NCI-H748 (cell line): ENCODE measurements around the gene GATAD2A.

Source experiments
- DNase-seq: peaks from one replicate; lab custom pipeline; 2025; ENCODE audit not compliant: unreplicated experiment; lab: John Stamatoyannopoulos, UW

GATAD2A gene

DNA sequence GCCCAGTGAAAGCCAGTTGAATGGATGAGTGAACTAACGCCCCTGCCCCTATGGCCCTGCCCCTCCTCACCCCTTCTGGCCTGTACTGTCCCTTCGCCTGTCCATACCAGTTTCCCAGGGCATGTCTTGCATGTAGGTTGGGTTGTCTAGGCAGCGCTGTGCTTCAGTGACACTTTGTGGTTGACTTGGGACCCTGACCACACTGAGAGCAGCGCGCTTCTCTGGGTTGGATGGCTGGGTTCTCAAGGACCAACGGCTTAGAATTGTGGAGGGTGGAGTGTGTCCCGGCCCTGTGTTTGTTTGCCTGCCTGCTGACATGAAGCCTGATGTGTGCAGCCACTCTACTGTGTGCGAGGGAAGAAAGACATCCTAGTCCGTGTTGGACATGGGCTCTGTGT is 15.8 kb downstream of the GATAD2A start:
- DNase-seq, result no peak

DNA sequence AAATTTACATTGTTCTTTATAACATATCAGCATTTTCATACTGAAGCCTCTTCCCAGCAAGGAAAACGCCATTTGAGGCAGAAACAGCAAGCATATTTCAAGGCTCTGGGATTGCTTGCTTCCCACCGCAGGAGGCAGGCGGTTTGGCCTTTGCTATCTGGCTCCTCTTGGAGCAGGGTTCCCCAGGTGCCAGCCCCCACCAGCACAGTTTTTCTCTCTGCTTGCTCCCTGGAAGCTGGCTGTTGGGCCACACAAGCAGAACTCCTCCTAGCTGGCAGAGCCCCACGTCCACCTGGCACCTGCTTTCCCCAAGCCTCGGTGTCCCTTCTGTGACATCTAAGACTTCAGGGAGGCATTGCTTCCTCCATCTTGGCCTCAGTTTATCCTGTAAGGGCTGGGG is 16.7 kb downstream of the GATAD2A start:
- no peak for DNase-seq

DNA sequence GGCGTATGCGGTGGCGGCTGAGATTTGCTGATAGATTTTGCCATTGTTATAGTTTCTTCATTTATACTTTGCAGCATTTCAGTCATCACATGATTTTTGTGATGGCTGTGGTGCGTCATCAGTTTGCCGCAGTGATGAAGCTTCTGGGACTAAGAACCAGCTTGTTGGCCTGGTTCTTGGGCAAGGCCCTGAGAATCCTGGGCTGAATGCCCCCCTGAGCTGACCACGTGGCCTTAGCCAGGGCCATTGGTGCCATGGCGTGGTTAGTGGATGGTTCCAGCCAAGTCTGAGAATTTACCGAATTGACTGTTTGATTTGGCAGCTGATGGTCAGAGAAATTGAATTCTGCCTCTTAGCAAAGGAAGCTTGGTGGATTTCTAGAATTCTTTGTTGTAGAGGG is 17.8 kb downstream of the GATAD2A start:
- no peak for DNase-seq

DNA sequence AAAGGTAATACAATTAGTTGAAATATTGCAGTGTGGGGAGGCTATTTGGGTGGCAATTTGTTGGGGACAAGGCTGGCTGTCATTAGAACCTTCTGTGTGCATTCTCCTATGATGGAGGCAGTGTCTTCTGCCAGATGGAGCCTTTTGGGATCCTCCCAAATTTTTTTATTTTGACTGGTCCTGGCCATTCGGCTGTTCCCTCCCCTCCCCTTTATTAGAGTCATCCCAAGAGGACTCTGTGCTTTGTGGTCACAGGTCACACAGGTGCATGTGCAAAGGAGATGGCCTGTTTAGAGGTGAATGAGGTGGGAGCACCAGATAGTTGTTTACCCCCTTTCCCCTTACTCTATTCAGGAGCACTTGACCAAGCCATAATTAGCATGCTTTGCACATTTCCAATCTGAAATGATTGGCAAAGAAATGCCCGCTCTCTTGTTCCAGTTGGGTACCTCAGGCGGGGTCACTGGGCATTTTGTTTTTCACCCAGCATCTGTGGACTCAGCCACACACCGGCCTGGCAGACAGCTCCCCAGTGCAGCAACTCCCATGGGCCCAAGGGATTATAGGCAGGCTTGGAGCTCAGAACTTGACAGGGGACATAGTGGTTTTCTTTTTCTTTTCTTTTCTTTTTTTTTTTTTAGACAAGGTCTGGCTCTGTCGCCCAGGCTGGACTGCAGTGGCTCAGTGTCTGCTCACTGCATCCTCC is 19.8 kb downstream of the GATAD2A start:
- no peak for DNase-seq

DNA sequence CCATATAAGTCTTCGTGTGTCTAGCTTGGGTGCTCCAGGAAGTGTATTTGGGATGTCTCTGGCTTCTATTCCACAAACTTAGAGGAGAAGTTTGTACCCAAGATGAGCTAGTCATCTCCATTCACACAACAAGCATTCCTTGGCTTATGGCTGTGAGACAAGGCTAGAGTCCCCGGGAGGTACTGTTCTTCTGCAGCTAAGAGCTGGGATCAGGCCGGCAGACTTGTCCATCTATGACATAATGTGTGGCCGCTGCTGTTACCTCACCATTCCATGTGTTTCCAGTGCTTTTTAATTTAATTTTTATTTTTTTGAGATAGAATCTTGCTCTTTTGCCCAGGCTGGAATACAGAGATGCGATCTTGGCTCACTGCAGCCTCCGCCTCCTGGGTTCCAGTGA is 20.7 kb downstream of the GATAD2A start:
- DNase-seq, result no peak

DNA sequence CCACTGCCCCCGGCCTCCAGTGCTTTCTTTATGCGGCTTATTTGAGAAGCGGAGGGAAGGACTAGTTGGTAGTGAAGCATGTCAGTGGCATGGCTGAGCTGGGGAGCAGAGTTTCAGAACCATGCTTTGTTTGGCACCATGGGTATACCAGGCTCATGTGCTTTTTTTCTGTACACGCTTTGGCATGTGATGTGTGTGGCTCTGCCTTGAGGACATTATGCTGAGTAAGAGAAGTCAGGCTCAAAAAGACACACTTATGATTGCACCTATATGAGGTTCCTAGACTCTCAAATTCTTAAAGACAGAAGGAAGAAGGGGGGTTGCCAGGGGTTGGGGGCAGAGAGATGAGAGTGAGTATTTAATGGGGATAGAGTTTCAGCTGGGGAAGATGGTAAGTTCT is 21.3 kb downstream of the GATAD2A start:
- DNase-seq, result no peak

DNA sequence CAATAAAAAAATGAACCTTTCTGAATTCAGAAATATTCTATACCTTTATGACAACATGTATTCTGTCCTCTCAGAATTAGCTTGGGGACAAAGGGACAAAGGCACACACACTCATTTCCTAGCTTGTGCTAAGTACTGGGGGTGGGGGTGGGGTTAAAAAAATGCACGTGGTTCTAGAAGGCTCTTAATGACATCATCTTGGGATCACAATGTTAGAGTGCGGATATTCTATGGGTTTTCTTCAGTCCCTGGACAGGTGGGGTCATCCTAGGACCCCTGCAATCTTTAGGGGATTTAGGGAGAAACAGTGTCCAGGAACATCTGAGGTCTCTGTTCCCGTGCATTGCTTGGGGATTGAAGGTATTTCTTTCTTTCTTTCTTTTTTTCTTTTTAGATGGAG is 21.8 kb downstream of the GATAD2A start:
- no peak for DNase-seq

DNA sequence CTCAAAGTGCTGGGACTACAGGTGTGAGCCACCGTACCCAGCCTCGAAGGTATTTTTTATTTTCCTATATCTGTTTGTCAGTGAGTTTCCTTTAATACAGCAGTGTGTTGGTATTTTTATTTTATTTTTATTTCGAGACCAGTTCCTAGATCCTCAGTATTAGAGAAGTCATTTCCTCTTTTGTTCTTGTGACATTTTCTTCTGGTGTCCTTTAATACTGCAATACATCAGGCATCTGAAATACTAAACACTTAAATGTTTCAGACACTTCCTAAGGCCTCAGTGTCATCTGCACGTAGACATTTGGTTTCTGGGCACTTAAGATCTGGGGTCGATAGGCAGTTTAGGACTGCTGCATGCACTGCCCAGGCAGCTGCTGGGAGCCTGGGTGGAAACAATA is 22.5 kb downstream of the GATAD2A start:
- DNase-seq, result no peak

DNA sequence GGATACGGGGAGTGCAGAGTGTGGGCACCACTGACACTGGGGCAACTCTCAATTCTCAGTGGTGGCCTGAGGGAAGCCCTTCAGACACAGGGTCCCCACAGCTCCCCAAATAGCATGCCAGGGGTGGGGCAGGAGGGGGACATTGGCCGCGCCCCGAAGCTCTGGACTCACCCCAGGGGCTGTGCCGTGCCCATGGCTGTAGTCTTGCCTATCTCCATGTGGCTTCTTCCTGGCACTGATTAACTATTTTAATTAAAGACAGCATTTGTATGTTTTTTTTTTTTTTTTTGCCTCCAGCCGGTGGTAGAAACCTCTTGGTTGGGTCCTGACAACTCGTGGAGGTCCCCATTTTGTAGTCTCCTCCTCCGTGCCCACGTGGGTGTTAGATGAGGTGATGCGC is 23.3 kb downstream of the GATAD2A start:
- no peak for DNase-seq

DNA sequence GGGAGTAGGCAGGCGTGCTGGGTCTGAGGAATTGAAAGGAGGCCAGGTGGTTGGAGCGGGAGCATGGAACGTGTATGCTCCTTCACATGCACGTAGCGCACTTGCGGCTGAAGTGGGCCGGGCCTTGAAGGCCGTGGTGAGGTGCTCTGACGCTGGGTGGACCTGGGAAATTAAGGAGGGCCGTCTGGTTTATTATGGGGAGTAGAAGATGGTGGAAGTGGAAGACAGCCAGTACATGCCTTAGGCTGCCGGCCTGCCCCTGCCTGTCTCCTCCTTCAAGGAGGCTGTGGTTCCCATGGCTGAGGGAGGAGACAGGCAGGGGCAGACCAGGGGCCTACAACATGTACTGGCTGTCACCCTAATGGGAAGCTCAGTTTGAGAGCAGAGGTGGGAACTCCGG is 23.9 kb downstream of the GATAD2A start:
- DNase-seq, result no peak

DNA sequence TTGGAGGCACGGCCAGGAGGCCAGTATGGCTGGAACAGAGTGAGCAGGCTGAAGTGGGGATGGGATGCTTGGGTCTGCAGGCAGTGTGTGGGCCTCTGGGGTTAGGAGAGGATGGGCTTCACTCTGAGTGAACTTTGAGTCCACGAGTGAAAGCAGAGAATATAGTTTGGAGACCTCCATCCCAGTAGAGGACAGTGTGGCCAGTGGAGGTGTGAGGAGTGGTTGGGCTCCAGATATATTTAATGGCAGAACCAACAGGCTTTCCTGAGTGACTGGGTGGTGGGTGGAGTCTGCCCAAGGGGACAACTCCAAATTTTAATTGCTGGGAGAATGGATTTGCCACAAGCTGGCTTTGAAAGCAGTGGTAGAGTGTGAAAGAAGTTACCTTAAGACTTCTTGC is 27.3 kb downstream of the GATAD2A start:
- DNase-seq, result no peak

DNA sequence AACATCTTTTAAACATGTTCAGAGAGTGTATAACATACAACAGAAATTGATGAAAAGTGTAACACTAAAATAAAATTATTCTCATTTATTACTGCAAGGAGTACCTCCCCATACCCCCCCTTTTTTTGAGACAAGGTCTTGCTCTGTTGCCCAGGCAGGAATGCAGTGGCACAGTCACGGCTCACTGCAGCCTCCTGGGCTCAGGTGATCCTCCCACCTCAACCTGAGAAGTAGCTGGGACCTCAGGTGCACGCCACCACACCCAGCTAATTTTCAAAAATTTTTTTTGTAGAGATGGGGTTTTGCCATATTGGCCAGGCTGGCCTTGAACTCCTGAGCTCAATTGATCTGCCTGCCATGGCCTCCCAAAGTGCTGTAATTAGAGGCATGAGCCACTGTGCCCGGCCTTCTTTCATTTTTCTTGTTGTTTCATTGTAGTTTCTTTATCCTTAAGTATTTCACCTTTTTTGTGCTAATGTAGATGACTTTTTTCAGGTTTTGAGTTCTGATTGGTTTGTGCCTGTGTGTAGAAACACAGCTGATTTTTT is 28.3 kb downstream of the GATAD2A start:
- DNase-seq, result no peak

DNA sequence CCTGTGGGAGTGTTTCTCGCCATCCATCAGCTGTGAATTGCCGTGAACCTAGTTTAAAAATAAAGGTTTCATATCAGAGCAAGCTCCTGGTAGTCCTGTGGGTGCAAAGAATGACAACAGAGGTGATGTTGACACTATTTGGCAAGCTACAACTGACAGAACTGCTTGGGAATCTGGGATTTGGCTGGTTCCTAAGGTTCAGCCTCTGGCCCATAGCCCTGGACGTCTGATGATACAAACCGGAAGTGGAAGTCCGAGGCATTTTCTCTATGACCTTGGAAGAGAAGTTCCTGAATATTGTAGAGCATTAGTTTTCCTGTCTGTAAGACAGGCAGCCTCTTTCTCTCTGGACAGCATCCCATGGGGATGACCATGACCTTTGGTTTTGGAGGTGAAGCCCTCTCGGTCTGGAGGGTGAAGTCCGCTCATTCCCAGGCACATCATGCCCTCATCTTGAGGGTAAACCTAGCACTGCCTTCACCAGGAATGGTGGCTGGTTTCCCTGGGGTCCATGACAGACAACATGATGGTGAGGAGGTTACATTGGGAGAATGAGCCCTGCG is 29.1 kb downstream of the GATAD2A start:
- no peak for DNase-seq

DNA sequence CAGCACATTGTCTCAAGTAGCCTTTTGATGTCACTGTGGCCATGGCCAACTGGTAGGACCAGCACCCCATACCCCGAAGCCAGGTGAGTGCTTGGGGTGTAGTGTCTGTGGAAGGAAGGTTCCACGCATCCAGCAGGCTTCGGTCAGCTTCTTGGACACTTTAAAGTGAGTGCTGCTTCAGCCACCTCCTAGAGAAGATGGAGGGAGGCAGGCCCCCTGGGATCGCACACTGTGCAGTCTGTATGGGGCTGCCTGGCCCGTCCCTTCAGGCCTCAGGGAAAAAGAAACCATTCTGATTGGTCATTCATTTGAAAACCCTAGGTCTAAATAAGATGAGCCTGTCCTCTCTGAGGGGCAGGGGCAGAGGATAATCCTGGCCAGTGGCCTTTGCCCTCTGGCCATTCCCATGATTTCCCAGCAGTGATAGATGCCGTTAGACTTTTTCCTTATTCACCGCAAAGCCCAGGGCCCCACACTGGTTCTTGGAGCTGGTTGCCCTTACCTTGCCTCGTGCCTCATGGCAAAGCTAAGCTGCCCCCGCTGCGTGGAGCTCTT is 30.7 kb downstream of the GATAD2A start:
- no peak for DNase-seq

DNA sequence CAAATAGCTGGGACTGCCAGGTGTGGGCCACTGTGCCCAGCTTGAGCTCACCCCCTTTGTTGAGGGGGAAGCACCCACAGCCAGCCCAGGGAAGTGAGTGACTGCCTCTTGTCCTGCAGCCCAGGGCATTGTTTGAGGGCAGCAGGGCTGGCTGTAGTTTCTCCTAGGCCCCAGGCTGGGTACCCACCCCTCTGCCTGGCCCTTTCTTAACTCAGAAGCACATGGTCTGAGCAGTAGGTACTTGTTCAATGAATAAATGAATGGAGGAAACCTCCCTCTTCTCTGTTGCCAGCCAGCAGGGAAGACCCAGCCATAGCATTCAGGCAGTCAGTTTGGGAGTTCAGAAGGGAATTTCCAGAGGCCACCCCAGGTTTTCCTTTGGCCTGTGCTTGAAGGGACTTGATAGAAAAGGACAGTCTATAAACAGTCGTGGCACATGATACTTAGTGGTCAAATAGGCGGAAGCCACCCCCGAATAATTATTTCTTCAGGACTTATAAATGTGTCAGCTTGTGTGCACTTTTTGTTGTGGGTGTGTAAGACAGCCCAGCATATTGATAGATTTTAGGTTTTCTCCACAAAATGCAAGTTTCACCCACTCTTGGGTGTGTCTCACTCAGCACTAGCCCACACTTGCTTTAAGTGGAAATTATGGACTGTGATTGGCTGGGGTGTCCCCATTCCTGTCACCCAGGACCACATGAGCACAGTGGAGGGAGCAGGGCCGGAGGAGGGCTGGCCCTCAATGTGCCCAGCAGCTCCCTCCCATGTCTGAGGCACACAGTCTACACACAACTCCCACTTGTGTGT is 33.1 kb downstream of the GATAD2A start:
- no peak for DNase-seq

DNA sequence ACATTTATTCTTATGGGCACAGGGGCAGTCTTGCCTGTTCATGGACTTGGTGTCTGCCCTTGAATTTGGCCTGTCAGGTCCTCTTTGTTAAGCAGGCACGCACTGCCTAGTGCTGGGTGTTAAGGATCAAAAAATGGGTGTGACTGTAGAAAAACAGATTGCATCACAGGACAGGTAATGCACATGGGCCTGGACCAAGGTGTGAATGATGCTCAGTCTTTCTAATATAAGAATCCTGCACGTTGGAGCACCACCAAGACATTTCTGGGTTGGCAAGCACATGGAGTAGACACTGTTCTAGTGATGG is 33.7 kb downstream of the GATAD2A start:
- DNase-seq, result no peak

DNA sequence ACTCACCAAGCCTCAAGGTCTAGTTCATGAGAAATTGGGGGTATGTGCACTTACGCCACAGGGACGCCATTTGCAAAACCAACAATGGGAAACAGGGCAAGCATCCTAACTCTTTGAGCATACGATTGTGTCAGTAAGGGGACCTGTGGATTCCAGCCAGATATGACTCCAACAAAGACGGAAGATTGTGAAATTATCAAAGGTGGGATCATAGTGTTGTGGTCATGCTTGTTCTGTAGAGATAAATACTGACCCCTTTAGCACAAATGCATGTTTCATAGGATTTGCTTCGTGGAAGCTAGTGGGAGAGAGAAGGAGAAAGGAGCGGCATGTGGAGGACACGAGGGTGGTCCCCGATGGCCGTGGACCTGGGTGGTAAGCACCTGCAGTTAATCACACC is 37.8 kb downstream of the GATAD2A start:
- no peak for DNase-seq

DNA sequence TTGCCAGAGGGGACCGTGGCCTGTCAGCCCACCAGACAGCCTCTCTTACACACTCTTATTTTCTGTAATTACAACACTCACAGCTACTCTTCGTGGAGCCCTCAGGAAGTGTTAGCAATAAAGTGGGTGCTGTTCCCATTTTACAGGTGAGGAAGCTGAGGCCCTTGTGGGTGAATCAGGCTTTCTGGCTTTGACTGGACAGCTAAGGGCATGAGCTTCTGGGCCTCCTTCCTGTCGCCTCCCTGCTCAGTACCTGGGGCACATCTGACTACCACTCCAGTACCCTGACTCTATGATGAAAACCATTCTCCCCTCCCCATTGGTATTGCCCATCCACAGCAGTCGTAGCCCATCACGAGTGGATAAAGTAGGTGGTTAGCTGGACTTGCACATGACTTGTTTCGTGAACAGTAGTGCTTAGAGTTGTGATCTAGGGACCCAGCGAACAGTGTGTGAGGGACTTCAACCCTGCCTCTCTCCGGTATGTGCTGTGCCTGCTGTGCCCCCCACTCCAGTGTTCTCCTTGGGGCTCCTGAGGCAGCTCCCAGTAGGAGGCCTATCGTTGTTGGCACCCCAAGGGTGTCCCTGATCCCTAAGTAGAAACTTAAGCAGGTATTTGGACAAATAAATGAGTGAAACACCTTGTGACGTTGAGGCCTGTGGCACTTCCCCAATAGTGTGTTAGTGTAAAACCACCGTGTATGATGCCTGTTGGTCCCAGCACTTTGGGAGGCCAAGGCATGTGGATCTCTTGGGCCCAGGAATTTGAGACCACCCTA is 38.6 kb downstream of the GATAD2A start:
- DNase-seq, result no peak

DNA sequence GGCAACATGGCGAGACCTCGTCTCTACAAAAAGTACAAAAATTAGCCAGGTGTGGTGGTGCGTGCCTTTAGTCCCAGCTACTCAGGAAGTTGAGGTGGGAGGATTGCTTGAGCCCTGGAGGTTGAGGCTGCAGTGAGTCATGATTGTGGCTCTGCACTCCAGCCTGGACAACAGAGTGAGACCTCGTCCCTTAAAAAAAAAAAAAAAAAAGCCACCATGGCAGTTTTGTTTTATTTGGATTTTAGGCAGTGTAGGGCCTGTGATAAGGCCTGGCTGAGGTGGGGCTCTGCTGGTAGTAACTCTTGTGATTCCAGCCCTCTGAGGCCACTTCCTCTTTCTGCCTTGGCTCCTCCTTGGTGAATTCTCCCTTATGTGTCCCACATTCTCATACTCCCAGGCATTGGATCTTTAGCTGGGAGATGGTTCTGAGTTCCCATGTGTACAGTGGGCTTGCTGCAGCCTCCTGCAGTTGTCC is 39.2 kb downstream of the GATAD2A start:
- DNase-seq, result no peak

DNA sequence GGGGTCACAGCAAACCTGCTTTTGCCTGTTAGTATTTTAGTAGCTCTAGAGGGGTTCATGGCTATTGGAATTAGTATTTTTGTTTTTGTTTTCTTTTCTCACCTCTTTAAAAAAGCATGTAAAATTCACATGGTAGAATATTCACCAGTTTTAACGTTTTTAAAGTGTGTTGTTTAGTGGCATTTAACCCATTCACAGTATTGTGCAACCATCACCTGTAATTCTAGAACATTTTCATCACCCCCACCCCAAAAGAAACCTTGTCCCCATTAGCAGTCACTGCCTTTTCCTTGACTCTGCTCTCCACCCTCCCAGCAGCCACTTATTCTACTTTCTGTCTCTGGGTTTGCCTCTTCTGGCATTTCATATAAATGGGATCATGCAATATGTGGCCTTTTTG is 39.8 kb downstream of the GATAD2A start:
- no peak for DNase-seq

DNA sequence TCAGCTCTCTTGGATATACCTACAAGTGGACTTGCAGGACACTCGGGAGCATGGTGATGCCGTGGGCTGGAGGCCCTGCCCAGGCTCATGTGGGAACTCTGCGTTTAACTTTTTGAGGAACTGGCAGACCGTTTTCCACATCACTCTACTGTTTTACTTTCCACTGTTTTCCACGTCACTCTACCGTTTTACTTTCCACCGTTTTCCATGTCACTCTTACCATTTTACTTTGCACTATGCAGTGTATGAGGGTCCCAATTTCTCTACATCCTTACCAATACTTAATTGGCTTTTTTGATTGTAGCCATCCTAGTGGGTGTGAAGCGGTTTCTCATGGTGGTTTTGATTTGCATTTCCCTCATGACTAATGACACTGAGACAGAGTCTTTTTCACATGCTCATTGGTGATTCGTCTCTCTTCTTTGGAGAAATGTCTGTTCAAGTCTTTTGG is 40.5 kb downstream of the GATAD2A start:
- DNase-seq, result no peak
